H54 (cell line): ENCODE results near the gene VMAC.

Source experiments
- DNase-seq: peaks from one replicate; pipeline ENCODE4 v3.0.0; 2011; ENCODE audit warnings: low spot score, mixed read lengths; ENCODE audit not compliant: insufficient read length
- FAIRE-seq: peaks from 3 replicates; lab custom pipeline; 2011; peaks lifted over from hg19 to GRCh38; lab: Jason Lieb, UNC
- POLR2A ChIP-seq: IDR thresholded peaks from 2 replicates; pipeline ENCODE4 v1.6.1; 2011; ENCODE audit warnings: low read depth, mild to moderate bottlenecking, low read length

VMAC gene

DNA sequence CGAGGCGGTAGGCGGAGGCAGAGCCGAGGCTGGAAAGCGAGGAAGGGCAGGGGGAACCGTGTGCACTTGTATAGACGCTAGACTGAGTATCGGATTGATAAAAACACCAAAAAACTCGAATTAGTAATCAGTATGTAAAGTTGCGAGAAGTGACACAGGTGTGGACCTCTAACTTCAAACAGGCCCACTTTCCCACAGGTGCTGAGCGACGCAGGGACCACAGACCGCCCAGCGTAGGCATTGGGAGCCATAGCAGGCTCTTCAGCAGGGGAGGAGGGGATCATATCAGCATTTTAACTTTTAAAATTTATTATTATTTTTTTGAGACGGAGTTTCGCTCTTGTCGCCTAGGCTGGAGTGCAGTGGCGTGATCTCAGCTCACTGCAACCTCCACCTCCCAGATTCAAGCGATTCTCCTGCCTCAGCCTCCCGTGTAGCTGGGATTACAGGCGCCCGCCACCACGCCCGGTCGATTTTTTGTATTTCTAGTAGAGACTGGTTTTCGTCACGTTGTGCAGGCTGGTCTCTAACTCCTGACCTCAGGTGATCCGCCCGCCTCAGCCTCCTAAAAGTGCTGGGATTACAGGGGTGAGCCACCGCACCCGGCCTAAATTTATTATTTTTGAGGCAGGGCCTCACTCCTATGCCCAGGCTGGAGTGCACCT is 574 bp downstream of the VMAC start:
- no peak for TF ChIP-seq POLR2A

GRCh38 chr19:5907241-5907640 is 2.6 kb downstream of the VMAC start:
- DNase-seq (no peak), FAIRE-seq (no peak)
- no peak for TF ChIP-seq POLR2A

More for the DNA sequence above, 574 bp downstream of the VMAC start:
- DNase-seq = no peak
- no peak for FAIRE-seq

GRCh38 chr19:5908773-5909442 is 4.2 kb downstream of the VMAC start:
- TF ChIP-seq POLR2A = no peak
- DNase-seq = no peak
- no peak for FAIRE-seq

- TF ChIP-seq POLR2A = no peak
- FAIRE-seq = no peak
- no peak for DNase-seq
Observed at GRCh38 chr19:5910638-5910907, 5.9 kb downstream of the VMAC start.

GRCh38 chr19:5911366-5911765 is 6.7 kb downstream of the VMAC start:
- FAIRE-seq (no peak), DNase-seq (no peak)
- no peak for TF ChIP-seq POLR2A

DNA sequence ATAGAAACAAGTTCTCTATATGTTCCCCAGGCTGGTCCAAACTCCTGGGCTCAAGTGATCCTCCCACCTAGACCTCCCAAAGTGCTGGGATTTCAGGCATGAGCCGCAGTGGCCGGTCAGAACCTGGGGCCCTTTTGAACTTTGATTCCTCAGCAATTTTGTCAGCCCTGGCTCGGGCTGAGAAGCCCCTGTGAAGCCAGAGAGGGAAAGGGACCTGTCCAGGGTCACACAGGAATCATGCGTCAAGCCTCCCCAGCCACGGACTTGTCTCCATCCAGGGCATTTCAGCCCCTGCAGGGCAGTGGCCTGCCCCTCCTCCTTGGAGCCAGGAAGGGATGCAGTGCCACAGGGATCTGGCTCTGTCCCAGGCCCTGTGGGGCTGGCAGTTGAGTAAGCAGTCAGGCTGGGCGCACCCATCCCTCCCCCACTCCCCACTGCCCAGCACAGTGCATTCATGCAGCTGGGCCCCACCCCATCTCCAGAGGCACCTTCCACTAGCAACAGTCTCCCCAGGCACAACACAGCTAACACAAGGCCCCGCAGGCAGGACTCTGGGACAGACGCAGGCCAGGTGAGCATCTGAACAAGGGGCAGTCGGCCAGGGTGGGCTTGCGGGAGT is 9.2 kb downstream of the VMAC start, which contains the start of gene CAPS:
CAPS (plus strand) TSS at position 516 of the 619 bp plus-strand sequence. CDS start 153 bp downstream, outside the sequence.
- TF ChIP-seq POLR2A = no peak
- FAIRE-seq = peak; percentile 92
- DNase-seq = peak; percentile 97

DNA sequence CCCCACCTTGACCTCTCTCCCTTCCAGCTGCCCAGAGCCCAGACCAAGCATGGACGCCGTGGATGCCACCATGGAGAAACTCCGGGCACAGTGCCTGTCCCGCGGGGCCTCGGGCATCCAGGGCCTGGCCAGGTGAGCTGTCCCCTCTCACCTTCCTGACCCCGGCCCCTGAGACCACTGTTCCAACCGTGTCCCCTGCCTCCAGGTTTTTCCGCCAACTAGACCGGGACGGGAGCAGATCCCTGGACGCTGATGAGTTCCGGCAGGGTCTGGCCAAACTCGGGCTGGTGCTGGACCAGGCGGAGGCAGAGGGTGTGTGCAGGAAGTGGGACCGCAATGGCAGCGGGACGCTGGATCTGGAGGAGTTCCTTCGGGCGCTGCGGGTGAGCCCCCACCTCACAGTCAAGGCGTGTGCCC is 9.7 kb downstream of the VMAC start:
- DNase-seq (no peak), FAIRE-seq (no peak)
- no peak for TF ChIP-seq POLR2A

DNA sequence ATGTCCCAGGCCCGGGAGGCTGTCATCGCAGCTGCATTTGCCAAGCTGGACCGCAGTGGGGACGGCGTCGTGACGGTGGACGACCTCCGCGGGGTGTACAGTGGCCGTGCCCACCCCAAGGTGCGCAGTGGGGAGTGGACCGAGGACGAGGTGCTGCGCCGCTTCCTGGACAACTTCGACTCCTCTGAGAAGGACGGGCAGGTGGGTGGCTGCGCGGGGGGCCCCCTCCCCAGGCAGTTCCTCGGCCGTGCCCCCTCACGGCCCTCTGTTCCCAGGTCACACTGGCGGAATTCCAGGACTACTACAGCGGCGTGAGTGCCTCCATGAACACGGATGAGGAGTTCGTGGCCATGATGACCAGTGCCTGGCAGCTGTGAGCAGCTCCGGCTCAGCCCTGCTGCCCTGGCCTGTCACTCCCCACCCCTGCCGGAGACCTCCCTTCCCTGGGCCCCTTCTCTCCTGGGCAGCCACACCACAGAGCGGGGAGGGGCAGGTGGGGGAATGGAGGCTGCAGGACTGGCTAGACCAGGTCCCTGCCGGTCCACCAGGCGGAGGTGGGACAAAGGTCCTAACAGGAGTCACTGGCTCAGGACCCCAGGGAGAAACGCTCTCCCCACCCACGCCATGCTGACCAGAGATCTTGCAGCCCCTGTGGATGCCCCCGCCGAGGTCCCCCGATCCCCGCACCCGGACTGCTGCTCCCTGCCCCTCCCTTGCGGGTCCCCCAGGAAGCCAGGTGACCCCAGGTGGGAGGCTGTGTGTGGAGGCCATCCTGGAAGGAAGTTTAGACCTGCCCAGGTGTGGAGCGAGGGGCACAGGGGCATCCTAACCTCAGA is 10.5 kb downstream of the VMAC start:
- no peak for TF ChIP-seq POLR2A
- DNase-seq (no peak), FAIRE-seq (no peak)

DNA sequence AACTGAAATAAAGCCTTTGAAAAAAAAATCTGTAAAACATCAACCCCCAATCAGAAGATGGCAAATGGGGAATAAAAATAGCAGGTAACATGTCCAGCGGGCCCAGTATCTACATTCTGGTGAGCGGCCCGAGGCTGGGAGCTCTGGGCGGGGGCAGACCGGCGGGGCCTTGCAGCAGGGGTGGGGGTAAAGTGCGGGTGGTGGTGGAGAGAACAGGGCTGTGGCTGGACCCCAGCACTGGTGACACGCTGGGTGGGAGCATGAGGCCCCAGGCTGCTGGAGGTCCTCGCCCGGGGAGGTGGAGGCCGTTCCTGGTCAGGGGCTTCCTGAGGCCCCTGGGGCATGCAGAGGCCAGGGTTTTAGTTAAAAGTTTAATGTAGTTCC is 11.1 kb downstream of the VMAC start:
- FAIRE-seq = no peak
- no peak for TF ChIP-seq POLR2A
- DNase-seq = no peak

DNA sequence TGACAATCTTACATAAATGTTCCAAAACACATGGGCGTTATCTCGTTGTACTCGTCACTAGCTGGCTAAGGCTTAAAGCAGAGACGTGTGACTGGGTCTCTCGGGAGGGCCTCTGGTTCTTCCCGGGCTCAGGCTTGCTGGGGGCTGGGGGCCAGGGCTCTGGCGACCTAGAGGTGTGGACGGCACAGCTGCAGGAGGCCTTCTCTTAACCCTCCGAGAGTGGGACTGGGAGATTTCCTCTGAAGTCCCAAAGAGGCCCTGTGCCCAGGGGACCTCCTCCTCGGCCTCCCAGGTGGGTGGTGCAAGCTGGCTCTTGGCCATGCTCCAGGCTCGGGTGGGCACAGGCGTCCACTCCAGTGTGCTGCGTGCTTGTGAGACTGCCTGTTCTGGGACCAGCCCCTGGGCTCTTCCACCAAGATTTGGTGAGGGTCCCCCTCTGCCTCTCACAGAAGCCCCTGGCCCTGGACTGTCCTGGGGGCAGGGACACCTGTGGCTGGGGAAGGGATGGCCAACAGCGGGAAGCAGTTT is 11.6 kb downstream of the VMAC start:
- FAIRE-seq = no peak

GRCh38 chr19:5917431-5918107 is 12.9 kb downstream of the VMAC start:
- TF ChIP-seq POLR2A = no peak
- DNase-seq (no peak), FAIRE-seq (no peak)

More for the DNA sequence above, 11.6 kb downstream of the VMAC start:
- TF ChIP-seq POLR2A = no peak
- no peak for DNase-seq

GRCh38 chr19:5918463-5919079 is 13.9 kb downstream of the VMAC start:
- no peak for FAIRE-seq

More at GRCh38 chr19:5918463-5919079, 13.9 kb downstream of the VMAC start:
- no peak for DNase-seq
- no peak for TF ChIP-seq POLR2A
